ENCODE results near the gene ZBTB26.

DNA sequence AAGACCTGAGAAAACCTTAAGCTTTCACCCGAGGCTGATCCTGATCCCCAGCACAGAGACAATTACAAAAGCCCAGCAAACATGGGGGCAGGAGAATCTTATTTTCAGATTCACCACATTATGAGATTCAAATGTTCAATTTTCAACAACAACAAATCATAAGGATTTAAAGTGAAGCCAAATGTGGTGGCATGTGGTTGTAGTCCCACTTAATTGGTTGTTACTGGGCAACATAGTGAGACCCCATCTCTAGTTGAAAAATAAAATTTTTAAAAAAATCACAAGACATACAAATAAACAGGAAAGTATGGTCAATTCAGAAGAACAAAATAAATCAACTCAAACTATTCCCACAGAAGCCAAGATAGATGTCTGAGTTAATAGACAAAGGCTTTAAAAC is 5.6 kb upstream of the ZBTB26 start:
- TF ChIP-seq, protein P1, sequence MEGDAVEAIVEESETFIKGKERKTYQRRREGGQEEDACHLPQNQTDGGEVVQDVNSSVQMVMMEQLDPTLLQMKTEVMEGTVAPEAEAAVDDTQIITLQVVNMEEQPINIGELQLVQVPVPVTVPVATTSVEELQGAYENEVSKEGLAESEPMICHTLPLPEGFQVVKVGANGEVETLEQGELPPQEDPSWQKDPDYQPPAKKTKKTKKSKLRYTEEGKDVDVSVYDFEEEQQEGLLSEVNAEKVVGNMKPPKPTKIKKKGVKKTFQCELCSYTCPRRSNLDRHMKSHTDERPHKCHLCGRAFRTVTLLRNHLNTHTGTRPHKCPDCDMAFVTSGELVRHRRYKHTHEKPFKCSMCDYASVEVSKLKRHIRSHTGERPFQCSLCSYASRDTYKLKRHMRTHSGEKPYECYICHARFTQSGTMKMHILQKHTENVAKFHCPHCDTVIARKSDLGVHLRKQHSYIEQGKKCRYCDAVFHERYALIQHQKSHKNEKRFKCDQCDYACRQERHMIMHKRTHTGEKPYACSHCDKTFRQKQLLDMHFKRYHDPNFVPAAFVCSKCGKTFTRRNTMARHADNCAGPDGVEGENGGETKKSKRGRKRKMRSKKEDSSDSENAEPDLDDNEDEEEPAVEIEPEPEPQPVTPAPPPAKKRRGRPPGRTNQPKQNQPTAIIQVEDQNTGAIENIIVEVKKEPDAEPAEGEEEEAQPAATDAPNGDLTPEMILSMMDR (conservative IDR thresholded peaks at IDR 0.05) = no peak
- no peak for TF ChIP-seq ZFX (IDR thresholded peaks at IDR 0.05)

All from C4-2B (cell line).